Endothelial cell of umbilical vein (primary cell): ENCODE measurements around the gene PGK2. TPM values are rescaled to one million over a fixed set of nuclear protein-coding genes. Genes with fewer than 3 reads are reported as not detected.

Source experiments
- BruUV-seq: library from RNA; stranded (reverse); fragments of 400-500 nt; replicated peaks from 2 replicates; lab custom pipeline; 2021; lab: Mats Ljungman, UMichigan
- CTCF ChIA-PET: fragments of 300-600, 350-600 bp; sonication (Branson Sonifier 250); formaldehyde crosslinking; loops from one replicate; lab custom pipeline; 2021; ENCODE audit warnings: antibody characterized with exemption, inconsistent platforms; lab: Charles Lee
- POLR2A ChIA-PET: fragments of 300-600, 350-600 bp; sonication (Branson Sonifier 250); formaldehyde crosslinking; loops from one replicate; lab custom pipeline; 2021; ENCODE audit warnings: antibody characterized with exemption, inconsistent platforms; lab: Charles Lee
- DNase-seq: peaks from one replicate; pipeline ENCODE4 v3.0.0-alpha.2; 2011; ENCODE audit warnings: low read depth, low spot score
- FAIRE-seq: peaks from 2 replicates; lab custom pipeline; 2011; peaks lifted over from hg19 to GRCh38; lab: Jason Lieb, UNC
- H2AFZ ChIP-seq: 2 replicates; pipeline ENCODE4 v1.6.0; 2012; ENCODE audit warnings: low read depth, low read length, control low read depth, inconsistent platforms
- H3K27ac ChIP-seq: 2 replicates; pipeline ENCODE4 v1.5.1; 2011; ENCODE audit warnings: low read depth, mild to moderate bottlenecking, control low read depth, low read length, moderate library complexity; ENCODE audit not compliant: insufficient read depth
- H3K27me3 ChIP-seq, 2 experiments: 2 replicates each; pipeline versions ENCODE4 v1.6.0 to v1.6.1; 2011; ENCODE audit warnings: low read length in 2 of 2, mixed read lengths in 1 of 2; ENCODE audit not compliant: control insufficient read depth in 2 of 2, insufficient read depth in 2 of 2
- H3K36me3 ChIP-seq, 2 experiments: 2 replicates in 1 of 2; 3 replicates in 1 of 2; pipeline ENCODE4 v1.5.1; 2011; ENCODE audit warnings: low read length in 2 of 2, mild to moderate bottlenecking in 1 of 2, moderate library complexity in 1 of 2; ENCODE audit not compliant: control insufficient read depth in 2 of 2, insufficient read depth in 2 of 2; ENCODE audit errors: extremely low read depth in 1 of 2
- H3K4me1 ChIP-seq: 3 replicates; pipeline ENCODE4 v1.5.1; 2011; ENCODE audit warnings: mild to moderate bottlenecking, low read length; ENCODE audit not compliant: control insufficient read depth, insufficient read depth; ENCODE audit errors: extremely low read depth
- H3K4me2 ChIP-seq: 2 replicates; pipeline ENCODE4 v1.6.1; 2011; ENCODE audit warnings: low read length, control low read depth, mixed read lengths; ENCODE audit not compliant: insufficient read depth
- H3K4me3 ChIP-seq, 3 experiments: fragments of 200-600 bp in 1 of 3; sonication (generic), shearing (Covaris generic) in 1 of 3; replicated peaks in 1 of 3; 2 replicates each; pipeline ENCODE4 v1.5.1; 2011 to 2016; ENCODE audit warnings: control low read depth in 3 of 3, low read length in 3 of 3, mild to moderate bottlenecking in 2 of 3, inconsistent platforms in 1 of 3, low read depth in 1 of 3, moderate library complexity in 1 of 3; ENCODE audit not compliant: insufficient read depth in 1 of 3
- H3K79me2 ChIP-seq: 2 replicates; pipeline ENCODE4 v1.6.0; 2012; ENCODE audit warnings: low read length, inconsistent platforms; ENCODE audit not compliant: control insufficient read depth, insufficient read depth
- H3K9ac ChIP-seq: replicated peaks from 2 replicates; pipeline ENCODE3; 2011; ENCODE audit warnings: low read length, control low read depth; ENCODE audit not compliant: insufficient read depth; ENCODE audit errors: extremely low read depth
- H3K9me1 ChIP-seq: replicated peaks from 3 replicates; pipeline ENCODE4 v1.6.0; 2011; ENCODE audit warnings: mild to moderate bottlenecking, low read length; ENCODE audit not compliant: control insufficient read depth, insufficient read depth; ENCODE audit errors: extremely low read depth
- H3K9me3 ChIP-seq: replicated peaks from 2 replicates; pipeline ENCODE4 v1.5.1; 2012; ENCODE audit warnings: low read length, inconsistent platforms; ENCODE audit not compliant: control insufficient read depth, insufficient read depth
- H4K20me1 ChIP-seq: replicated peaks from 2 replicates; pipeline ENCODE3; 2011; ENCODE audit warnings: mild to moderate bottlenecking, low read length; ENCODE audit not compliant: control insufficient read depth, insufficient read depth; ENCODE audit errors: extremely low read depth
- CTCF ChIP-seq, 2 donors: IDR thresholded peaks; 1 replicate in 1 of 2; 2 replicates in 1 of 2; pipeline ENCODE4 v1.5.1; 2011; ENCODE audit warnings: low read length in 2 of 2, mild to moderate bottlenecking in 2 of 2, moderate library complexity in 2 of 2, control low read depth in 1 of 2, inconsistent platforms in 1 of 2, low read depth in 1 of 2; ENCODE audit not compliant: insufficient read depth in 1 of 2; ENCODE audit errors: extremely low read depth in 1 of 2
- EZH2 ChIP-seq: IDR thresholded peaks from 2 replicates; pipeline ENCODE4 v1.6.1; 2012; ENCODE audit warnings: borderline replicate concordance, low read depth, mild to moderate bottlenecking, moderate library complexity, low read length, inconsistent platforms; ENCODE audit not compliant: severe bottlenecking
- FOS ChIP-seq: IDR thresholded peaks from 2 replicates; pipeline ENCODE4 v1.6.1; 2011; ENCODE audit warnings: mild to moderate bottlenecking, low read length, moderate library complexity, borderline replicate concordance; ENCODE audit not compliant: insufficient read depth
- GATA2 ChIP-seq: IDR thresholded peaks from 2 replicates; pipeline ENCODE4 v1.7.0; 2011; ENCODE audit warnings: low read depth, mild to moderate bottlenecking, moderate library complexity, mixed read lengths, low read length; ENCODE audit not compliant: insufficient read length, insufficient read depth
- JUN ChIP-seq: IDR thresholded peaks from 2 replicates; pipeline ENCODE4 v1.6.1; 2011; ENCODE audit warnings: borderline replicate concordance, low read depth; ENCODE audit not compliant: insufficient read length, insufficient read depth
- MAX ChIP-seq: IDR thresholded peaks from 2 replicates; pipeline ENCODE4 v1.6.1; 2011; ENCODE audit not compliant: insufficient read depth, insufficient read length
- MYC ChIP-seq: IDR thresholded peaks from one replicate; pipeline ENCODE4 v1.6.1; 2011; ENCODE audit warnings: mild to moderate bottlenecking, low read depth, low read length
- POLR2A ChIP-seq: IDR thresholded peaks from 2 replicates; pipeline ENCODE4 v1.6.1; 2012; ENCODE audit warnings: low read depth, mild to moderate bottlenecking, control low read depth, low read length
- POLR2AphosphoS5 ChIP-seq: IDR thresholded peaks from 2 replicates; pipeline ENCODE4 v1.6.1; 2012; ENCODE audit warnings: low read depth, mild to moderate bottlenecking, control low read depth, low read length, moderate library complexity; ENCODE audit not compliant: insufficient read depth
- dilution Hi-C: fragments of 300-500 bp; cut with MboI; formaldehyde crosslinking; loops from one replicate; pipeline ENCODE4 v1.15.0; 2019; ENCODE audit warnings: low sequenced_read_pairs; ENCODE audit not compliant: extremely low pct_ligation_motif_present
- intact Hi-C: fragments of 100-400 bp; cut with micrococcal nuclease; formaldehyde crosslinking; loops from one replicate; pipeline ENCODE4 v1.10.0; 2022
- polyA plus RNA-seq, 4 experiments: library from polyadenylated mRNA; depleted of rRNA in 3 of 4; stranded (reverse) in 3 of 4; unstranded in 1 of 4; fragments of >200 nt; gene quantifications; 2 replicates each; pipeline versions ENCODE4 v1.2.1 to v1.2.3, GENCODE V29; 2011 to 2012; ENCODE audit warnings: missing spikeins in 1 of 4
- total RNA-seq: library from RNA; stranded (reverse); gene quantifications from 2 replicates; pipeline ENCODE4 v1.2.3, GENCODE V29; 2021

The PGK2 gene
- total and polyA plus RNA-seq, 2 donors (not counting 3 experiments of a cell fraction or from before 2014, with no cell fraction given), result not detected

GRCh38 chr6:49835140-49835539 is 48.1 kb upstream of the PGK2 start:
- no peaks in the 10 kb centered on the region for H3K27me3 ChIP-seq
- no peak overlapping the region for H3K4me2 ChIP-seq
- H3K9ac ChIP-seq, result no peak overlapping the region
- dilution Hi-C loops (no loop called here), intact Hi-C loops (no loop called here)
- no peak overlapping the region for H3K4me3 ChIP-seq
- no peak for FAIRE-seq
- POLR2A ChIA-PET, result no interaction called here
- no peaks in the 10 kb centered on the region for H3K36me3 ChIP-seq
- H3K9me3 ChIP-seq, result no peaks in the 10 kb centered on the region
- H3K79me2 ChIP-seq, result no peaks in the 10 kb centered on the region
- no peaks in the 10 kb centered on the region for H3K9me1 ChIP-seq
- BruUV-seq, result no TSS peak
- no peak for TF ChIP-seq POLR2A
- H3K4me1 ChIP-seq, result no peaks in the 10 kb centered on the region
- no peak overlapping the region for H2AFZ ChIP-seq
- no peak overlapping the region for H3K27ac ChIP-seq
- no peaks in the 10 kb centered on the region for H4K20me1 ChIP-seq
- CTCF ChIA-PET, result no interaction called here
- no peak for DNase-seq

GRCh38 chr6:49833386-49833785 is 46.3 kb upstream of the PGK2 start:
- intact Hi-C loops, result no loop called here
- no peak for FAIRE-seq

More at GRCh38 chr6:49833386-49833785, 46.3 kb upstream of the PGK2 start:
- dilution Hi-C loops, result no loop called here
- Histone ChIP-seq H3K9me1 (no peaks in the 10 kb centered on the region), H3K4me1 (no peaks in the 10 kb centered on the region), H4K20me1 (no peaks in the 10 kb centered on the region), H3K4me3 (no peak overlapping the region), H3K36me3 (no peaks in the 10 kb centered on the region), H3K27me3 (no peaks in the 10 kb centered on the region), H2AFZ (no peak overlapping the region), H3K27ac (no peak overlapping the region), H3K79me2 (no peaks in the 10 kb centered on the region), H3K9me3 (no peaks in the 10 kb centered on the region), H3K9ac (no peak overlapping the region), H3K4me2 (no peak overlapping the region)
- no TSS peak for BruUV-seq
- CTCF ChIA-PET, result interaction anchor here (1.4 kb wide), 1 partner anchor 16 kb away, joined by 6 read pairs; no protein-coding TSS in a partner anchor
- DNase-seq, result no peak
- no peak for TF ChIP-seq POLR2AphosphoS5
- no peak for TF ChIP-seq JUN
- no peak for TF ChIP-seq CTCF (IDR thresholded peaks at IDR 0.05; ENCODE audit: extremely low read depth in 1 of 2, insufficient read depth in 1 of 2, low read depth in 1 of 2, low read length in 2 of 2)
- TF ChIP-seq EZH2, result no peak
- no peak for TF ChIP-seq GATA2
- TF ChIP-seq MAX, result no peak
- TF ChIP-seq POLR2A, result no peak
- no peak for TF ChIP-seq FOS
- no peak for TF ChIP-seq MYC
- POLR2A ChIA-PET, result no interaction called here
